HG03097 (cell line): ENCODE data around the gene SCTR.

Experiments used
- ATAC-seq: cut with Tn5 transposase; IDR thresholded peaks from one replicate; pipeline ENCODE4 v1.9.1; 2021; ENCODE audit not compliant: unreplicated experiment, low FRiP score

Gene SCTR

DNA sequence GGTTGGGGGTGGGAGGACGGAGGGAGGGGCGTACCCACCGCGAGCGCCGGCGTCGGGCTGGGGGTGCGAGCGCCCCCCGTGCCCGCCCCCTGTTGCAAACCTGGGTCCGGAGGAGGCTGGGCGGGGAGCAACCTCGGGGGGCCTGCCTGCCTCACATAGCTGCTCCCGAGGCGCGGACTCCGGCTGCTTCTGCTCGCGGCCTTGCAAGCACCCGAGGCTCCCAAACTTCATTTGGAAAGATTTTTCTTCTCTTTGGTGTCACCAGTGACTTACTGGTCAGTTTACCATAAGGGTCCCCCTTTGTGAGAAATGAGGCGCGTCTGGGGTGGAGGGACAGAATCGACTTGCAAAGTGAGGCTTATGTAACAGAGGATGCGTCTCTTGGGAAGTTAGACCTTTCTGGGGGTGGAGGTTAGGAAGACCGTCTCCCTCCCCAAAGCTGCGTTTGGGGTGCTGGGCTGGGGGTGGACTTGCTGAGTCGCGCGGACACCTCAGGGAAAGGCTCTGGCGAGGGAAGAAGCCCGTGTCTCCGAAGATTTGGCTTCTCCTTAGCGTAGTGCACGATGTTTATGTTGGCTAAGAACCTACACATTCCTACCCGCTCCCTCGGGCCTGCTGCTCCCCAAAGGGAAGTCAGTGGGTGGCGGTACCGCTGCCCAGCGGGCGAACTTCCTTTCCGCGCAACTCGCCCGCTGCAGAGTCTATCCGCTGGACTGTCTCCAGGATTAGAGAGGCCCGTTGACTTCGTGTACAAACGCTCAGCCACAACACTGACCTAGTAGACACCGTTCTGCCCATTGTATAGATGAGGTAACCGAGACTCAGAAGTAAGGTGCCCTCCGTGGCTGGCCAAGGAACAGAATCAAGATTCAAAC lies 92.1 kb downstream of the SCTR start:
- ATAC-seq, result no peak

DNA sequence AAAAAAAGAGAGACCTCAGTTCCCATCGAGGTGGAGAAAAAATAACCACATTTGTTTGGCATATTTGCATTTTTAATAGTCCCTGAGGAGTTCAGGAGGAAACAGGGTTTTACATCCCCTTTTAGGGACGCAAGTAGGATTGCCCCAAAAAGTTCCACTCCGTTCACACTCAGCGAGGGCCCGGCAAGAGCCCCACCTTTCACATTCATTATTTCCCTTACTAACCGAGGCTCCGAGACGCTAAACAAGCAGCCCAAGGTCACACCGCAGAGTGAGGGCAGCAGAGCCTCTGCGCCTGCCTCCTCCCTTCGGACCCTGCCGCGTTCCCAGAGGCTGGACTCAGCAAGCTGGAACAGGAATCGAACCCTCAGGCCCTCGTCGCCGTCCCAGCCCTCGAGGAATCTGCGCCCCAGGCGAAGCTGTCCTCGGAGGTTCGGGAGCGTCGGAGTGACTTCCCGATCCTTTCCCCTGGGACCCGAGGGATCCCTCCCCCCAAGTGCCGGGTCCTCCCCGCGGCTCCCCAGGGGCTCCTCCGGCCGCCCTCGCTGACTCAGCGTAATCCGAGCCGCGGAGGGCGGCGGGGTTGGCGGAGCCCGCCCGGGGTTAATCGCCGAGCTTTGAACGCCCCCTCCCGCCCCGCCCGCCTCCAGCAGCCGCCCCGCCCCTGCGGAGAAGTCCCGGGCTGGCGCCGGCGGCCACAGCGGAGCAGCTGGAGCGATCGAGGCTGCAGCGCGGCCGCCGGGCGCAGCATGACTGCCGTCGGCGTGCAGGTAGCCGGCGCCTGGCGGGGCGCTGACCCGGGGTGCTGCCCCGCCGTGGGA lies 92.9 kb downstream of the SCTR start, which contains the start of gene TMEM37:
Gene TMEM37, plus strand, starts transcription at position 700 of the 821 bp plus-strand sequence. Its CDS starts 50 bp downstream, at position 750.
- peak; percentile 64 for ATAC-seq

DNA sequence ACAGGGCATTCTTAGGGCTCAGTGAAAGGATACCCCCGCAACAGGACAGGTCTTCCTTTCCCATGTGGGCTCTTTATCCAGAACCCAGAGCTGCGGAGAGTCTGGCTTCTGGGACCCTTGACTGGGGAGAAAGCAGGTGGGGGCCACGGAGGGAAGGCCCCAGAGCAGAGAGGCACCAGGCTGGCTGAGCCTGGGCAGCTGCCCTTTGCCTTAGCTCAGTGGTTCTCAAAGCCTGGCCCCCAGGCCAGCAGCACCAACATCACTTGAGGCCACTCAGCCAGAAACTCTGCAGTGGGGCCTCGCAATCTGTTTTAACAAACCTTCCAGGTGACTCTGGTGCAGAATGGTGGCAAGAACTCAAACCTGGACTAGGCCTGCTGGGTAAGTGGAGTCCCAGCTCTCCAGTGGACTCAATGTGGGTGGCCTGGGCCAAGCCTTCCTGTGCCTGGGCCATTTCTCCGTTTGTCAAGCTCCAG lies 94.2 kb downstream of the SCTR start:
- ATAC-seq, result no peak

GRCh38 chr2:119429225-119429981 lies 94.9 kb downstream of the SCTR start:
- no peak for ATAC-seq

DNA sequence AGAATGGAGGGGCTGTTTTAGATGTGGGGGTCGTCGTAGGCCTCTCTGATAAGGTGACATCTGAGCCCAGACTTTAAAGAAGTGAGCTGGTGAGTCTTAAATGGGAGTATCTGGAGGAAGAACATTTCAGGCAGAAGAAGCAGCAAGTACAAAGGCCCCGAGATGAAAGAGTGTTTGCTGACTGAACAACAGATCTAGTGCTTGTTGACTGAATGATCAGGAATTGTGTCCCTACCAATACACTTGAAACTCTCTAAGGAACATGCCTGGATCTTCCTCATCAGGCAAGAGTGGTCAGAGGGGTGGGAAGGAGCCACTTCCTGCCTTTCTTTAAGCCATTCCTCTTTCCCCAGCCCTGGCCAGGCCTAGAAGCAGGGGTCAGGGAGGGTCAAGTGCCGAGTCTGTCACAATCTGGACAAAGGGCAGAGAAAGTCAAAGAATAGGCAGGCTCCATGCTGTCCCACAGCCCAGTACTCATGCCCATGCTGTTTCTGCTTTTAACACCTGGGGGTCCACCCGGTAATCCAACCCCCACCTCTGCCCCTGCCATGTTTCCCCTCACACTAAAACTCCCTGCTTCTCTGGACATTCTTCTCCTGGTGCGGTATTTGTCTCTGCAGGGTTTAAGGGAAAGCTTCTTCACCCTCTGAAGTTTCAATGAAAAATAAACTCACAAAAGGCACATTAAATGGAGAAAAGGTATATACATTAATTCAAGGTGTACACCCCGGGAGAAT lies 95.6 kb downstream of the SCTR start:
- no peak for ATAC-seq

DNA sequence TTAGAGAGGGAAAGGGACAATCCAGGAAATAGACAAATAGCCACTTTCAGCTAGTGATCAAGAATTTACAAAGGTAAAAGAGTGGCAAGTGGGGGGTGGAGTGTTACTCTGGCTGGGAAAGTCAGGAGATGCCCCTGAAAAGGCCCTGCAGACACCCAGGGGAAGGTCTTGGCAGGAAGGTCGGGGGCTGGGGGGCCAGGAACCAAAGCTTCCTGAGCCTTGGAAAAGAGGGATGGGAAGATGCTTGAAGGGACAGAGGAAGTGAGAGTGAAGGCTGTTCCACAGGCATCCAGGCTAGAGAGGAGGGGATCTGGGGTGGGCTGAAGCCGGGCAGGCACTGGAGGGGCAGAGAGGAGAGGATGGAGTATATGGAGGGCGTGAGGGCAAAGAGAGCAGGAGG lies 96.5 kb downstream of the SCTR start:
- no peak for ATAC-seq

DNA sequence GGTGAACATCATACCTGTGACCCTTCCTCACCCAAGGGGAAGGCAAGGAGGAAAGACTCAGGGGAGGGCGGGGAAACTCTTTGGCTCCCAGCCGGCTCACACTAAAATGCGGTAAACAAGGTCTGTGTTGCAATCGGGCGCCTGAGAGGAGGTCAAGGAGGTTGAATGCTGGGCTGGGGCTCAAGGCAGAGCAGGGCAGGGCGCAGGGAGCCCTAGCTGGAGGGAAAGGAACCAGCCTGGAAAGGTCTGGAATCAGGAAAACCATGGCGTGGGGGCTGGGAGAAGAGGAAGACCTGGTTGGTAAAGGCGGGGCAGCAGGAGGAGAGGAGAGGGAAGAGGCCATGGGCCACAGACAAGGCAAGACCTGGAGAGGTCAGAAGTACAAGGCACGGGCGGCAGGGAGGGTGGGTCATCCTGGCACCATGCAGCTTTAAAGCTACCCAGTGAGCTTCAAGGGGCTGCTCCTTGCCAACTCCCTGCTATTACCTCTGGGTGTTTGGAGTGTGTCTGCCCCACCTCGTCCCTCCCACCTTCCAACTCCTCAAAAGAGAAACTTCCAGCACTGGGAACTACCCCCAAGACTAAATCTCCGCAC lies 97.4 kb downstream of the SCTR start:
- ATAC-seq, result no peak

DNA sequence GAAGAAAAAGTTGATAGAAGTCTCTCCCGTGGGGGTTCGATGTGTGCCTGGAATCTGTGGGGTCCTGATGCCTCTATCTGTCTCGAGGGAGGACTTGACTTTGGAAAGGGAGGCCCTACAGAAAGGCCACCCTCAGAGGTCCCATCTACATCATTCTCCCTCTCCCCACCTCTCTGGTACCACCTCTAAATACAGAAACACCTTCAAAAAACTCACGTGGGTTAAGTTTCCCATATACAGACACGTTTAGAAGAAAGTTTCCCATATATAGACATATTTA lies 97.9 kb downstream of the SCTR start:
- no peak for ATAC-seq

- ATAC-seq, result no peak
These were observed 98.5 kb downstream of the SCTR start for GRCh38 chr2:119425620-119426395.

- no peak for ATAC-seq
These were observed 99.2 kb downstream of the SCTR start for GRCh38 chr2:119425119-119425405.

- ATAC-seq, result no peak
These were observed 99.8 kb downstream of the SCTR start for GRCh38 chr2:119424284-119425118.

DNA sequence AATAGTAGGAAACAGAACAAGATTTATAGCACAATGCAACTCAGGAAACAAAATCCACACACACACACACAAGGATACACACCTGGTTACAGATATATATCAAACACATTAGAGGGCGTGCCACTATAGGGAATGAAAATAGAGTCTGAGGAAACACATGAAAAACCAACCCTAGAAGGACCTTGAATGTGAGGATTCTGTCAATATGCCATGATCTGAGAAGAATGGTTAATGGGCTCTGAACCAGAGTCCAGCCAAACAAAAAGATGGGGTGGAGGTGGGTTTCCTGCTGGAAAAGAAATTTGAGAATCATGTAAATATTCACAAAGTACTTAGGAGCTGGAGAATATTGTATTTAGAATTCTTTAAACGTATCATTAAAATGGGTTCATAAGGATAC lies 100.5 kb downstream of the SCTR start:
- ATAC-seq, result no peak

- ATAC-seq, result no peak
These were observed 101.2 kb downstream of the SCTR start for GRCh38 chr2:119423108-119423444.

DNA sequence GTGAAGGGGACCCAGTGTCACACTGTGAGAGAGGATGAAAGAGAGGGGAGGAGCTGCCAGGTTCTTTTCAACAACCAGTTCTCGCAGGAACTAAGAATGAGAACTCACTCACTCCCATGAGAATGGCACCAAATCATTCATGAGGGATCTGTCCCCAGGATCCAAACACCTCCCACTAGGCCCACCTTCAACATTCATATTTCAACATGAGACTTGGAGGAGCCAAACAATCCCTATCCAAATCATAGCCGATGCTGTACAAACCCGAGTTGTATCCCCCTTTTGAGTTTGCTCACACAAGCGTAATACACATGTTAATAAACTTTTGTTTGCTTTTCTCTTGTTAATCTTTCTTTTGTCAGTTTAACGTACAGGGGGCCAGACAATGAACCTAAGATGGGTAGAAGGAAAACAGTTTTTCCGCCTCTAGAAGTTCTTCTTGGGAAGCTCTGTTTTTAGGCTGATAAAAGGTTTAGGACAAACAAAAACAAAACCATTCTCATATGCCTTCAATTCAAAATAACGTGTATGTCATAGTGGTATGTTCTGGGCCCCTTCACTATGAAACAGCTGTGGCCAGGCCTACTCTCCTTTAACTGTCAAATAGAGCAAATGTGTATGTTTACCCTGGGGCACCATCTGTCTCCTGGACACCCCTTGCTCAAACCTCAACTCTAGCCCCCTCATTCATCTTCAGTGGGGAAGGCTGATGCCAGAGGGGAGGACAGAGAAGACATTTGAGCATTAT lies 101.7 kb downstream of the SCTR start:
- no peak for ATAC-seq

DNA sequence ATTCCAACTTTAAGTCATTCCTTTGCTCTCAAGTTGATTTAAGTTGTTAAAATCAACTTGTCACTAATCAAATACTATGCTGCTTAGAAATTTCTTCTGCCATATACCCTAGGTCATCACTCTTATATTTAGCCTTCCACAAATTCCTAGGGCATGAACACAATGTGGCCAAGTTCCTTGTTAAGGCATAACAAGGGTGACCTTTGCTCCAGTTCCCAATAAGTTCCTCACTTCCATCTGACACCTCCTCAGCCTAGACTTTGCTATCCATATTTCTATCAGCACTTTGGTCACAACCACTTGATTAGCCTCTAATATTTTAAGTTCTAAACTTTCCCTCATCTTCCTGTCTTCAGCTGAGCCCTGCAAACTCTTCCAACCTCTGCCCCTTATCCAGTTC lies 102.5 kb downstream of the SCTR start:
- no peak for ATAC-seq

DNA sequence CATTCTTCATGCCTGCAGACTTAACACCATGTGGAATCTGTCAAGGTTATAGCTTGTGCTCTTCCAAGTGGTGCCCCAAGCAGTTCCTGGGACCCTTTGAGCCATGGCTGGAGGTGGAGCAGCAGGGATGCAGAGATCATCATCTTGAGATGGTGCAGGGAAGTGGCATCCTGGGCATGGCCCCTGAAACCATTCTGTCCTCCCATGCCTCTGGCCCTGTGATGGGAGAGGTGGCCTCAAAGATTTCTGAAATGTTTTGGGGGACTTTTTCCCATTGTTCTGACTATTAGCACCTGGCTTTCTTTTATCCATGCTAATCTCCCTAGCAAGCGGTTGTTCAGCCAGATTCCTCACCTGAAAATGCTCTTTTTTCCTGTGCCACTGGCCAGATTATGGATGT lies 103.0 kb downstream of the SCTR start:
- no peak for ATAC-seq

GRCh38 chr2:119419803-119420508 lies 104.3 kb downstream of the SCTR start:
- ATAC-seq, result no peak
